Trophoblast cell (in vitro differentiated cells and primary cell): ENCODE measurements around the gene P3H1.
"Not testable (repeated sequence)": the region's sequence is repeated elsewhere in the genome, so short reads cannot be mapped to it uniquely, and the experiment has no call there.

Experiments
- DNase-seq, 2 donors: peaks; one replicate each; pipeline ENCODE4 v3.0.0-alpha.2; 2016
- H2AFZ ChIP-seq: 2 replicates; pipeline ENCODE4 v1.6.1; 2013; ENCODE audit warnings: low read length, moderate library complexity, mild to moderate bottlenecking; ENCODE audit not compliant: insufficient read depth, poor library complexity
- H2AK5ac ChIP-seq: 2 replicates; pipeline ENCODE4 v1.6.1; 2013; ENCODE audit warnings: mild to moderate bottlenecking, low read length
- H2BK120ac ChIP-seq: 2 replicates; pipeline ENCODE4 v1.6.1; 2013; ENCODE audit warnings: low read length, mild to moderate bottlenecking, moderate library complexity; ENCODE audit not compliant: insufficient read depth, poor library complexity
- H2BK12ac ChIP-seq: 2 replicates; pipeline ENCODE4 v1.6.1; 2013; ENCODE audit warnings: mild to moderate bottlenecking, low read length, moderate library complexity
- H2BK5ac ChIP-seq: 2 replicates; pipeline ENCODE4 v1.6.1; 2013; ENCODE audit warnings: low read length, low read depth, moderate library complexity, mild to moderate bottlenecking; ENCODE audit not compliant: poor library complexity
- H3K14ac ChIP-seq: 2 replicates; pipeline ENCODE4 v1.6.1; 2013; ENCODE audit warnings: mild to moderate bottlenecking, low read length
- H3K18ac ChIP-seq: 2 replicates; pipeline ENCODE4 v1.6.1; 2013; ENCODE audit warnings: mild to moderate bottlenecking, low read length
- H3K23ac ChIP-seq: 2 replicates; pipeline ENCODE4 v1.6.1; 2013; ENCODE audit warnings: low read length
- H3K27ac ChIP-seq: 2 replicates; pipeline ENCODE4 v1.5.1; 2013; ENCODE audit warnings: low read depth, mild to moderate bottlenecking, inconsistent platforms, low read length, moderate library complexity
- H3K27me3 ChIP-seq: 2 replicates; pipeline ENCODE4 v1.6.1; 2013; ENCODE audit warnings: inconsistent platforms, mild to moderate bottlenecking, low read length, moderate library complexity; ENCODE audit not compliant: insufficient read depth
- H3K36me3 ChIP-seq, 2 experiments: 1 replicate in 1 of 2; 2 replicates in 1 of 2; pipeline ENCODE4 v1.6.1; 2013; ENCODE audit warnings: low read length in 2 of 2, mild to moderate bottlenecking in 2 of 2, moderate library complexity in 1 of 2; ENCODE audit not compliant: insufficient read depth in 2 of 2, control insufficient read depth in 1 of 2
- H3K4ac ChIP-seq: 2 replicates; pipeline ENCODE4 v1.6.1; 2013; ENCODE audit warnings: low read depth, mild to moderate bottlenecking, low read length, moderate library complexity
- H3K4me1 ChIP-seq, 2 experiments: 1 replicate in 1 of 2; 2 replicates in 1 of 2; pipeline ENCODE4 v1.6.1; 2013; ENCODE audit warnings: low read length in 2 of 2, mild to moderate bottlenecking in 2 of 2, moderate library complexity in 1 of 2; ENCODE audit not compliant: insufficient read depth in 2 of 2, control insufficient read depth in 1 of 2
- H3K4me2 ChIP-seq: 2 replicates; pipeline ENCODE4 v1.6.1; 2013; ENCODE audit warnings: inconsistent platforms, mild to moderate bottlenecking, low read length, moderate library complexity
- H3K4me3 ChIP-seq: 2 replicates; pipeline ENCODE4 v1.5.1; 2013; ENCODE audit warnings: mild to moderate bottlenecking, low read depth, low read length, inconsistent platforms
- H3K79me1 ChIP-seq: one replicate; pipeline ENCODE4 v1.6.1; 2013; ENCODE audit warnings: low read length
- H3K79me2 ChIP-seq: 2 replicates; pipeline ENCODE4 v1.6.1; 2013; ENCODE audit warnings: low read length, mild to moderate bottlenecking; ENCODE audit not compliant: control insufficient read depth, insufficient read depth, poor library complexity
- H3K9ac ChIP-seq: 2 replicates; pipeline ENCODE4 v1.6.1; 2013; ENCODE audit warnings: mild to moderate bottlenecking, low read length
- H3K9me3 ChIP-seq: 2 replicates; pipeline ENCODE4 v1.6.1; 2013; ENCODE audit warnings: low read depth, mild to moderate bottlenecking, control low read depth, inconsistent platforms, low read length; ENCODE audit not compliant: insufficient read depth
- H4K12ac ChIP-seq: 2 replicates; pipeline ENCODE4 v1.6.1; 2013; ENCODE audit warnings: low read depth, mild to moderate bottlenecking, low read length, moderate library complexity
- H4K8ac ChIP-seq: 2 replicates; pipeline ENCODE4 v1.6.1; 2013; ENCODE audit warnings: low read depth, mild to moderate bottlenecking, low read length, moderate library complexity
- H4K91ac ChIP-seq: one replicate; pipeline ENCODE4 v1.6.1; 2013; ENCODE audit warnings: low read depth, mild to moderate bottlenecking, low read length, moderate library complexity
- WGBS: extraction: QIAGEN DNeasy Blood & Tissue Kit; methylation state at CpG from one replicate; pipeline ENCODE4 v1.1.7; 2013; ENCODE audit warnings: missing lambda C conversion rate; ENCODE audit not compliant: insufficient read length, insufficient coverage; ENCODE audit errors: extremely low coverage; 5-methylcytosine and 5-hydroxymethylcytosine counted together

The P3H1 gene

GRCh38 chr1:42730002-42730401, 36.8 kb downstream of the P3H1 start:
- Histone ChIP-seq H3K79me1 (no peaks in the 10 kb centered on the region), H3K27ac (no peak overlapping the region), H3K4me1 (peaks cover 5% of the 10 kb centered on the region in 2 experiments), H2BK12ac (no peak overlapping the region), H4K12ac (no peak overlapping the region), H3K9me3 (no peaks in the 10 kb centered on the region), H4K91ac (no peak overlapping the region), H3K79me2 (no peaks in the 10 kb centered on the region), H3K4ac (no peak overlapping the region), H3K9ac (no peak overlapping the region), H3K4me3 (no peak overlapping the region), H3K23ac (no peak overlapping the region), H4K8ac (no peak overlapping the region), H2AK5ac (no peak overlapping the region), H2BK5ac (no peak overlapping the region), H3K18ac (no peak overlapping the region), H2AFZ (no peak overlapping the region), H3K14ac (no peak overlapping the region), H2BK120ac (no peak overlapping the region), H3K4me2 (no peak overlapping the region), H3K27me3 (no peaks in the 10 kb centered on the region), H3K36me3 (no peaks in the 10 kb centered on the region)
- WGBS, result no CpG with 5 or more reads among the region's 3 CpGs
- DNase-seq, result peak in 1 of 2 donors; percentile 50

- H3K79me1 ChIP-seq, H3K18ac ChIP-seq, H3K9me3 ChIP-seq, H3K14ac ChIP-seq, H3K27ac ChIP-seq, H2BK12ac ChIP-seq, H4K91ac ChIP-seq, H3K79me2 ChIP-seq, DNase-seq, H3K27me3 ChIP-seq, H4K12ac ChIP-seq, H3K23ac ChIP-seq, H3K9ac ChIP-seq, H2BK120ac ChIP-seq, H3K4me1 ChIP-seq, H2AFZ ChIP-seq, H3K4me3 ChIP-seq, H4K8ac ChIP-seq, H3K36me3 ChIP-seq, H3K4me2 ChIP-seq, H3K4ac ChIP-seq, H2AK5ac ChIP-seq, H2BK5ac ChIP-seq: not testable (repeated sequence)
- WGBS, result no CpG with 5 or more reads among the region's 4 CpGs
These were observed 41.0 kb downstream of the P3H1 start for GRCh38 chr1:42725820-42726219.

- no peak overlapping the region for H3K27ac ChIP-seq
- H2AK5ac ChIP-seq, result no peak overlapping the region
- no peak overlapping the region for H3K14ac ChIP-seq
- no peaks in the 10 kb centered on the region for H3K36me3 ChIP-seq
- no peak overlapping the region for H3K23ac ChIP-seq
- H4K8ac ChIP-seq, result no peak overlapping the region
- H3K4ac ChIP-seq, result no peak overlapping the region
- H2BK5ac ChIP-seq, result no peak overlapping the region
- no peak overlapping the region for H2BK12ac ChIP-seq
- no peaks in the 10 kb centered on the region for H3K79me1 ChIP-seq
- no peak overlapping the region for H3K18ac ChIP-seq
- DNase-seq, result peak; percentile 91 to 95
- no peak overlapping the region for H3K4me3 ChIP-seq
- WGBS, result no CpG with 5 or more reads among the region's 6 CpGs
- H2AFZ ChIP-seq, result no peak overlapping the region
- H3K4me2 ChIP-seq, result no peak overlapping the region
- no peak overlapping the region for H2BK120ac ChIP-seq
- no peaks in the 10 kb centered on the region for H3K27me3 ChIP-seq
- no peak overlapping the region for H3K9ac ChIP-seq
- no peaks in the 10 kb centered on the region for H3K79me2 ChIP-seq
- no peaks in the 10 kb centered on the region for H3K9me3 ChIP-seq
- H4K12ac ChIP-seq, result no peak overlapping the region
- no peaks in the 10 kb centered on the region for H3K4me1 ChIP-seq
- no peak overlapping the region for H4K91ac ChIP-seq
These were observed 43.3 kb downstream of the P3H1 start for GRCh38 chr1:42723511-42723910.

GRCh38 chr1:42722403-42722802, 44.4 kb downstream of the P3H1 start:
- not testable (repeated sequence) for H3K4ac ChIP-seq, H2BK120ac ChIP-seq, H4K91ac ChIP-seq, DNase-seq, H2BK5ac ChIP-seq, H3K14ac ChIP-seq, H3K27me3 ChIP-seq, H3K27ac ChIP-seq, H3K18ac ChIP-seq, H3K4me1 ChIP-seq, H3K4me3 ChIP-seq, H3K79me1 ChIP-seq, H3K23ac ChIP-seq, H3K79me2 ChIP-seq, H2AFZ ChIP-seq, H4K12ac ChIP-seq, H3K4me2 ChIP-seq, H3K9me3 ChIP-seq, H3K9ac ChIP-seq, H2BK12ac ChIP-seq, H2AK5ac ChIP-seq, H3K36me3 ChIP-seq, H4K8ac ChIP-seq
- WGBS, result no CpG with 5 or more reads among the region's 2 CpGs
